C4-2B (cell line): ENCODE results near the gene TRIM47.

ENCODE experiments used
- ZFX ChIP-seq: fragments of 450-650 bp; IDR thresholded peaks from 2 replicates; pipeline ENCODE4 v1.6.1; 2017
- TF ChIP-seq, protein P1 (sequence below): fragments of 450-650 bp; conservative IDR thresholded peaks from 2 replicates; pipeline ENCODE4 v1.5.1; 2017; ENCODE audit warnings: mild to moderate bottlenecking

DNA sequence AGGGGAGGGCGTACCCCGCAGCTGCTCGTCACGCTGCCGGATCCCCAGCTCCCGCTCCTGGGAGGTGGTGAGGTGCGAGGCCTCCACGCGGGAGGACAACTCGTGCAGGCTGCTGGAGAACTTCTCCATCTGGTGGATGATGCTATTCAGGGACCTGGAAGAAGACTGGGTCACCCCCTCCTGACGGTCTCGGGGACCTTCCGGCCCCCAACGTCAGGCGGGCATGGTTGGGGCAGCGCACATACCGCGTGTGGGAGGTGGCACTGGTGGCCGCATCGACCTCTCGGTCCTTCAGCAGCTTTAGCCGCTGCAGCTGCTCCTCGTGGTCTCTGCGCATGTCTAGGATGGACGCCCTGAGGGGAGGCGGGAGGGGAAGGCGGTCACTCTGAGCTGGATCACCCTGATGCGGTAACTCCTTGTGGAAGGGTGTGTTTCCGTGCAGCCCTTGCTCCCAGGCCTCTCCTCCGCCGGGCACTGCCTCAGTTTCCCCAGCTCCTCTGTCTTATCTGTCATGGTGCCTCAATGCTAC lies 39.6 kb upstream of the TRIM47 start:
- TF ChIP-seq, protein P1, sequence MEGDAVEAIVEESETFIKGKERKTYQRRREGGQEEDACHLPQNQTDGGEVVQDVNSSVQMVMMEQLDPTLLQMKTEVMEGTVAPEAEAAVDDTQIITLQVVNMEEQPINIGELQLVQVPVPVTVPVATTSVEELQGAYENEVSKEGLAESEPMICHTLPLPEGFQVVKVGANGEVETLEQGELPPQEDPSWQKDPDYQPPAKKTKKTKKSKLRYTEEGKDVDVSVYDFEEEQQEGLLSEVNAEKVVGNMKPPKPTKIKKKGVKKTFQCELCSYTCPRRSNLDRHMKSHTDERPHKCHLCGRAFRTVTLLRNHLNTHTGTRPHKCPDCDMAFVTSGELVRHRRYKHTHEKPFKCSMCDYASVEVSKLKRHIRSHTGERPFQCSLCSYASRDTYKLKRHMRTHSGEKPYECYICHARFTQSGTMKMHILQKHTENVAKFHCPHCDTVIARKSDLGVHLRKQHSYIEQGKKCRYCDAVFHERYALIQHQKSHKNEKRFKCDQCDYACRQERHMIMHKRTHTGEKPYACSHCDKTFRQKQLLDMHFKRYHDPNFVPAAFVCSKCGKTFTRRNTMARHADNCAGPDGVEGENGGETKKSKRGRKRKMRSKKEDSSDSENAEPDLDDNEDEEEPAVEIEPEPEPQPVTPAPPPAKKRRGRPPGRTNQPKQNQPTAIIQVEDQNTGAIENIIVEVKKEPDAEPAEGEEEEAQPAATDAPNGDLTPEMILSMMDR: no peak
- no peak for TF ChIP-seq ZFX
